Epithelial cell of prostate (primary cell): Measurements from ENCODE around the gene PEA15.
A peak's percentile ranks its signal among the peaks of the same experiment; 100 is the strongest.

ENCODE experiments used
- DNase-seq: peaks from one replicate; pipeline ENCODE4 v3.0.0-alpha.2; 2011; ENCODE audit warnings: low read depth, low spot score
- H3K27ac ChIP-seq: fragments of 450-650 bp; 2 replicates; pipeline ENCODE4 v1.5.1; 2017; ENCODE audit warnings: mild to moderate bottlenecking

Gene PEA15, protein sequence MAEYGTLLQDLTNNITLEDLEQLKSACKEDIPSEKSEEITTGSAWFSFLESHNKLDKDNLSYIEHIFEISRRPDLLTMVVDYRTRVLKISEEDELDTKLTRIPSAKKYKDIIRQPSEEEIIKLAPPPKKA

DNA sequence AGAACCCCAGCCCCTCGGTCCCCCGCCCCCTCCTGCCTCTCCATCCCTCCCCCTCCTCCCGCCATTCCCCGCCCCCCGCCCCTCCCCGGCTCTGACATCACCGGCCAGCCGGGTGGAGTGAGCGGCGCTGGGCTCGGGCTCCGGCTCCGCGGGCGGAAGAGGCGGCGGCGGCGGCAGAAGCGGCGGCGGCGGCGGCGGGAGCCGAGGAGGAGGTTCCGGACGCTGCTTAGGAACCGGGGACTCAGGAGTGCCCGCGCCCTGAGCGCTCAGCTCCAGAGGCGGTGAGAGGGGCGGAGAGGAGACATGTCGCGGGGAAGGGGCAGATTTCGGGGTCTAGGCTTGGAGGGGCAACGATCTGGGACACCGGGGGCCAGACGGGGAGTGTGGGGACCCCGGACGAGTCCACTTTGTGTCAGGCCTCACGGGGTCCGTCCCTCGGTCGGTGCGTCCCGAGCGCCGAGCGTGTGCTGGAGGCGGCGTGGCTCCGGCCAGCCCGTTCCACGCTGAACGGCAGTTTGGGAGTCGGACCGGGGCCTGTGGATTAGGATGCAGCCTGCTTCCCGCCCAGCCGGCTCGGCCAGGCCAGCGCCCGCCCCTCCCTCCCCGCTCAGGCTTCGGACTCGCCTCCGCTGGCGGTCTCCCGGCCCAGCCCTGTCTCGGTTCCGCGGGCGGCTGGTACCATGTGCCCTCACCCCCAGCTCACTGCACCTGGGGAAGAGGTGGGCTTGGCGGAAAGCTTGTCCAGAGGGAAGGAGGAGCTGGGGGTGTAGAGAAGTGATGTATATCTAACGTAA is at the start of gene PEA15:
TSS of gene PEA15 (plus strand) at position 143 of the 794 bp plus-strand sequence. CDS start 6,161 bp downstream, outside the sequence.
- no peak for DNase-seq
- H3K27ac ChIP-seq, result peak within 1 kb of the TSS; percentile 94

DNA sequence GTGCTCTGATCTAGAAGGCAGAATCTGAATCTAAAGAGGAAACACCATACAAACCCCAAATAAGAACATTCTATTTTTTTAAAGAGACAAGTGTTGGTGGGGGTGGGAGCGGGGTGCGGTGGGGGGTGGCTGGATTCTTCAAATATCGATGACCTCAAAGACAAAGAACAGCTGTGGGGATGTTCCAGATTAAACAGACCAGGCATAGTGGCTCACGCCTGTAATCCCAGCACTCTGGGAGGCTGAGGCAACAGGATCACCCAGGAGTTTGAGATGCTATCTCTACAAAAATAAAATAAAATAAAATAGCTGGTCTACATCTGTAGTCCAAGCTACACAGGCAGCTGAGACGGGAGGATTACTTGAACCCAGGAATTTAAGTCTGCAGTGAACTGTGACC is 48.8 kb upstream of the PEA15 start:
- no peak for DNase-seq
- H3K27ac ChIP-seq, result no peak overlapping the region

DNA sequence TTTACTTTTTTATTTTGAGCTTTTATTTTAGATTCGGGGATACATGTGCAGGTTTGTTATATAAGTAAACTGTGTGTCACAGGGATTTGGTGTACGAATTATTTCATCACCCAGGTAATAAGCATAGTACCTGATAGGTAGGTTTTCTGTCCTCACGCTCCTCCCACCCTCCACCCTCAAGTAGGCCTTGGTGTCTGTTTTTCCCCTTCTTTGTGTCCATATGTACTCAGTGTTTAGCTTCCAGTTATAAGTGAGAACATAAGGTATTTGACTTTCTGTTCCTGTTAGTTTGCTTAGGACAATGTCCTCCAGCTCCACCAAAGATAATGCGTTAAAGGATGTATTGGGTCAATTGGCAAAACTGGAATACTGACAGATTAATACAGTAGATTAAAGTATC is 48.0 kb upstream of the PEA15 start:
- no peak for DNase-seq
- no peak overlapping the region for H3K27ac ChIP-seq

DNA sequence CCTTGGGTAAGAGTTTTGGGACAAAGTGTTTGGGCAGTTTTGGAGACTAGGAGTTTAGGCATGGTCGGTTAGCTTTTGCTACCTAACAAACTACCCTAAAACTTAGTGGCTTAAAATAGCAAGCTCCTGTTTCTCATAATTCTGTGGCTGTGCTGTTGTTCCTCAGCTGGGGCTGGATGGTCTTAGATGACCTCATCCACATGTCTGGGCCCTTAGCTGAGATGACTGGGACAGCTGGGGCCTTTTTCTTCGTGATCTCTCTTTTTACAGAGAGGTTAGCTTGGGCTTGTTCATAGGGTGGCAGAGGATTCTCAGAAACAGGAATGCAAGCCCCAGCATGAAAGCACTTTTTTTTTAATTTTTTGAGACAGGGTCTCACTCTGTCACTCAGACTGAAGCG is 47.2 kb upstream of the PEA15 start:
- DNase-seq, result no peak

DNA sequence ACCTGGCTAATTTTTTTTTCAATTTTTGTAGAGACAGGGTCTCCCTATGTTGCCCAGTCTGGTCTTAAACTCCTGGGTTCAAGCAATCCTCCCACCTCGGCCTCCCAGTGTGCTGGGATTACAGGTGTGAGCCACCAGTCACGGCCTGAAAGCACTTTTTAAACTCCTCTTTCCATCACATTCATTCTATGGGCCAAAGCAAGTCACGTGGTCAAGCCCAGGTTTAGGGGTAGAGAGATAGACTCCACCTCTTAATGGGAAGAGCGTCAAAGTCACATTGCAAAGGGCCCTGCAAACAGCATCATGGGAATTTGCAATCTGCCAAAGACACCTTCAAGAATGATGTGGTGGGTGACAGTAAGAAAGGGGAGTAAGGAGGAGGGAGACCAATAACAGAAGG is 46.6 kb upstream of the PEA15 start:
- no peak for DNase-seq
- no peak overlapping the region for H3K27ac ChIP-seq

More for the DNA sequence above, 47.2 kb upstream of the PEA15 start:
- no peak overlapping the region for H3K27ac ChIP-seq

DNA sequence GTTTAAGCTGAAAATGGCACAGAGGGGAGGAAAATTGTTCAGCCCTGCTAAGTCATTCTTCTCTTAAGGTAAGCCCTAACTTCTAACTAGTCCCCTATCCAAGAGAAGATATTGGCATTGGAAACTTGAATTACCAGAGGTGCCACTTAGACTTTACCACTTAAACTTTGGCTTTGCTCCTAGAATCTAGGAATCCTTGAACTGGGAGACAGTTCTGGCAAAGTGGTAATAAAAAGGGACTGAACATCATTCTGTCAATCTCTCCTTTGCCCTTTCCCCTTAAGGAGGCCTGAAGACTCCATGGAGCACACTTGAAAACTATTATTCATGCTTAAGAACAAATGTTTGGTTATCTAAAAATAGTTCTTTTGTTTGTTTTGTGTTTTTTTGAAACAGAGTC is 45.3 kb upstream of the PEA15 start:
- no peak for DNase-seq
- no peak overlapping the region for H3K27ac ChIP-seq

DNA sequence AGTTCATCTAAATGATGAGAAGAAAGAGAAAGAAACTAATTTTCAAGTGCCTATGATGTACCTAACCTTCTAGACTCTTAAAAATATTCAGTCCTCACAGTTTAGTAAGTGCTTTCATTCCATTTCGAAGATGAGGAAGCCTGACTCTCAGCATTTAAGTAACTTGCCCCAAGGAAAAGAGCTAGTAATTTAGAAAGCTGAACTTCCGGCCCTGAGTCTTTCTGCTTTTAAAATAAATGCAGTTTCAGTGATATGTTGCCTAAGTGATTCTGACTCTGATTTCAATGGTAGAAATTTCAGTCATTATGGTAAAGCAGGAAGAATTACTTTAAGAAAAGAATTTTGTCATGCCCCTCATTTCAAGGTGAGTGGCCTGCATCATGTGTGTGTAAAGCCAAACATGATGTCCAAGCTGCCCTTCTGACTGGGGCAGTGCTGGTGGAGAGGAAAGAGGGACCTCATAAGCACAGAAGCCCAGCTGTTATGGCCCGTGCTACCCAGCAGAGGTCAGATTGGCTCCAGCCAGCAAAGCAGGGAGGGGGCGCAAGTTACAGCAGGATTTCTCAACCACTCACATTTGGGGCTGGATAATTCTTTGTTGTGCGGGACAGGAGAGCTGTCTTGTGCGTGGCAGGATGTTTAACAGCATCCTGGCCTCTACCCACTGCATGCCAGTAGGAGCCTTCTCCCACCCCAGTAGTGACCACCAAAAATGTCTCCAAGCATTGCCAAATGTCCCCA is 43.0 kb upstream of the PEA15 start:
- DNase-seq, result no peak
- no peak overlapping the region for H3K27ac ChIP-seq

DNA sequence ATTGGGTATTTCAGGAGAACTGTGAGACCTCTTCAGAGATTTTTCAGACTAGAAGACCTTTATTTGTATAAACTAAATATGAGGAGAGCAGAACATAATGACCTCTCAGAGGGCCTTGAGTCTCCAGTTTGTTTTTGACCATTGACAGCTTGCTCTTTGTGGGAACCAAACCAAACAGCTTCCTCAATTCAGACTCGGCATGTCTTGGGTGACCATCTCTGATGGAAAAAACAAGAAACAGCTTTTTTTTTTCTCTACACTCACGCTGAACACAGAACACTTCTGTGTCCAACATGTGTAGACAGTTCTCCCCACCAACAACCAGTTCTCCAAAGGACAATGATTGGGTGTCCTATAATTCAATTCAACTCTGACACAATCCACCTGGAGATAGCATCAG is 42.3 kb upstream of the PEA15 start:
- H3K27ac ChIP-seq, result no peak overlapping the region
- DNase-seq, result no peak

DNA sequence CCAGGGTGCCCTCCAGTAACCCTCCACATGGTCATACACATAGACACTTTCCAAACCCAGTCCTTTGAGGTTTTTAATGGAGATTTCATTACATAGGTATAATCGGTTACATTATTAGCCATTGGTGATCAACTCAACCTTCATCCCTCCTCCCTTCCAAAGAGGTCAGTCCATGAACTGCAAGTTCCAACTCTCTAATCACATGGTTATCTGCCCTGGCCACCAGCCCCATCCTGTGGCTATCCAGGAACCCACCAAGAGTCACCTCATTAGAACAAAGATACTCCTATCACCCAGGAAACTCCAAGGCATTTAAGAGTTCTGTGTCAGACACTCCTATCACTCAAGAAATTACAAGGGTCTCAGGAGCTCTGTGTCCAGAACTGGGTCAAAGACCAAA is 41.6 kb upstream of the PEA15 start:
- no peak overlapping the region for H3K27ac ChIP-seq
- no peak for DNase-seq

DNA sequence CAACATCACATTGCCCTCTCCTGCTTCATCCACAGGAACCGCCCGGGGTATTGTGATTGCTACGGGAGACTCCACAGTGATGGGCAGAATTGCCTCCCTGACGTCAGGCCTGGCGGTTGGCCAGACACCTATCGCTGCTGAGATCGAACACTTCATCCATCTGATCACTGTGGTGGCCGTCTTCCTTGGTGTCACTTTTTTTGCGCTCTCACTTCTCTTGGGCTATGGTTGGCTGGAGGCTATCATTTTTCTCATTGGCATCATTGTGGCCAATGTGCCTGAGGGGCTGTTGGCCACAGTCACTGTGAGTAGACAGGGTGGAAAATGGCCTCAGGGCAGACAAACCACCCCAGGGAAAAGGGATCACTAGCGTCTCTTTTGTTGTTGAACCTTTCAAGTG is 41.1 kb upstream of the PEA15 start:
- no peak for DNase-seq
- H3K27ac ChIP-seq, result no peak overlapping the region

DNA sequence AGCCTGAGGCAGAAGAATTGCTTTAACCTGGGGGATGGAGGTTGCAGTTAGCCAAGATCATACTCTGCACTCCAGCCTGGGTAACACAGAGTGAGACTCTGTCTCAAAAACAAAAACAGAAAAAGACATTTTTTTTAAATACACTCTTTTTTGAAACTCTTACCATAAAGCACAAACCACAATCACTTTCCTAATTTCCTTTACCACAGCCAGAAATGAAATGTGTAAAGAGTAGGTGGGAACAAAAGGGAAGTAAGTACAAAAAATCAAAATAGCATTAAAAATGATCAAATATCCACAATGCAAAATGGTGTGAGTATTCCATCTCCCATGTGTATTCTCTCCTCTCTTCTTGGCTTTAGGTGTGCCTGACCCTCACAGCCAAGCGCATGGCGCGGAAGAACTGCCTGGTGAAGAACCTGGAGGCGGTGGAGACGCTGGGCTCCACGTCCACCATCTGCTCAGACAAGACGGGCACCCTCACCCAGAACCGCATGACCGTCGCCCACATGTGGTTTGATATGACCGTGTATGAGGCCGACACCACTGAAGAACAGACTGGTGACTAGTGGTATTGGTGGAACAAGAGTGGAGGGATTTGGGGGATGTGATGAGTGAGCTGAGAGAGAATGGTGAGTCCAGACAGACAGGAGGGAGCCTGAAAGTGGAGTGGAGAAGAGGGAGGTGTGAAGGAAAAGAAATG is 38.9 kb upstream of the PEA15 start:
- H3K27ac ChIP-seq, result no peak overlapping the region
- DNase-seq, result no peak

DNA sequence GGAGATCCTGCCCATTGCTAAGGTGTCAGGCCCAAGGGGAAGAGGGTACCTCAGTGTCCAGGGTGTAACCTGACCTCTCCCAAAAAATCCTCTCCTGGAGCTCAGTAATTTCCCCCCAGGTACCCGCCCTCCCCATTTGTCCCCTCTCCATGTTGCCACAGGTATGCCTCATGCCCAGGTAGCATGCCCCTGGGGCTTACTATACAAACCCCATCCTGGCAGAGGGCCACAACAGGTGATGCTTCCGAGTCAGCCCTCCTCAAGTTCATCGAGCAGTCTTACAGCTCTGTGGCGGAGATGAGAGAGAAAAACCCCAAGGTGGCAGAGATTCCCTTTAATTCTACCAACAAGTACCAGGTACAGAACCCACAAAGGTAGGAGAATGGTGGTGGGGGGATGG is 38.1 kb upstream of the PEA15 start:
- no peak overlapping the region for H3K27ac ChIP-seq
- no peak for DNase-seq

DNA sequence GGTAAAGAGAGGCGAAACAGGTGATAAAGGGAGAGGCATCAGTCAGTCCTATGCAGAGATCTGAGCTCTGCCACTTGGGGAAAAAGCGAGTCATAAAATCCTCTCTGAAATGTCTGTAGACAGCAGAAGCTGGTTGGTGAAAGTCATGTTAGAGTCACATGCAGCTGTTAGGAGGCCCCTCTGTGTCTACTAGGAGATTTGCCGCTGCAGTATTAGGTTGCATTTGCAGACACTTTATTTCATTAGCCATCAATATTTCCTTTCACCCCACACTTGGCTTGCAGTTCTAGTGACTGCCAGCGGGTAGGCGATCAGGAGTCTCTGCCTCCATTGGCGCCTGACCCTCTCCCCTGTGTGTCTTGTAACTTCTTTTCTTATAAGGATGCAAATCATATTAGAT is 37.6 kb upstream of the PEA15 start:
- no peak overlapping the region for H3K27ac ChIP-seq
- DNase-seq, result no peak

DNA sequence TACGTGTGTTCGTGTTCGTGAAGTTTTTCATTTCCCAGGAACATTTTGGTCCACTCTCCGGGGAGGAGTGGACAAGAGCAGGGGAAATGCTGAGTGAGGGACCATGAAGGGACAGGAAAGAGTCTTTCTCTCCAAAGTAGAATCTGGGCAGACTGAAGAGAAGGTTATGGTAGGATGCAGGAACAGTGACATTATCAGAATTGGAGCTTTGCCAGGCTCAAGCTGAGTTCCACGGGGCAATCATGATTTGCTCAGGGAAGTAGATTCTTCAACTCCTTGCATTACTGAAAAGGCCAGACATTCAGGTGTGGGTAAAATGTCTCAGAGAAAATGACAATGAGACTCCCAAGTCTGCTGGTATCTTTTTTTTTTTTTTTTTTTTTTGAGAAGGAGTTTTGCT is 37.2 kb upstream of the PEA15 start:
- H3K27ac ChIP-seq, result no peak overlapping the region
- no peak for DNase-seq

DNA sequence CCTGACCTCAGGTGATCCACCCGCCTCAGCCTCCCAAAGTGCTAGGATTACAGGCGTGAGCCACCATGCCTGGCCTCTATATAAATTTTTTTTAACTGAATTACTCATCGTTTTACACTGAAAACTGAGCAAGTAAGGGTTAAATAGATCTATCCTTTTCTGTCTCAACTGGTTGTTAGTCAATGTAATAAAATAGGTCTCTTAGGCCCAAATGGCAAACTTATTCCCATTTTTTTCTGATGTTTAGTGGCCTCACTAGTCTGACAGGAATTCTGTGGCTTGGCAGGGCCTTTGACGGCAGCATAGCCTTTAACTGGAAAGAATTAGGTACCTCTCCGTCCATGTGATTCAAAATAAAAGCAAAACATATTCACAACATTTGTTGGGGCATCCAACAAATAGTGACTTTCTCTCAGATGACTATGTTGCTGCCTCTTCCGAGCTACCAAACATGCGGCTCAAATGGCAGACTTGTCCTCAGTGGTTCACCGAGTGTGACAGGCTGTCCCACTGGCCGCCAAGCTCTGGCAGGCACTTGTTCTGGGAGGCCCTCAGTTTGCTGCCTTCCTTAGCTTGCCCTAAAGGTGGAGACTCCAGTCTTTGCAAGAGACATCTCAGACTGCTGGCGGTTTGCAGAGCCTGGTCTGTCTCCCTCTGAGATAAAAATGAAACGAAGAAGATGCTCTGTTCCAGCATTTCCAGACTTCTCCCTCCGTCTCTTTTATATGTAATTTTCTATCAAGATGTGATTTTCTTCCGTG is 36.4 kb upstream of the PEA15 start:
- H3K27ac ChIP-seq, result no peak overlapping the region
- DNase-seq, result no peak

DNA sequence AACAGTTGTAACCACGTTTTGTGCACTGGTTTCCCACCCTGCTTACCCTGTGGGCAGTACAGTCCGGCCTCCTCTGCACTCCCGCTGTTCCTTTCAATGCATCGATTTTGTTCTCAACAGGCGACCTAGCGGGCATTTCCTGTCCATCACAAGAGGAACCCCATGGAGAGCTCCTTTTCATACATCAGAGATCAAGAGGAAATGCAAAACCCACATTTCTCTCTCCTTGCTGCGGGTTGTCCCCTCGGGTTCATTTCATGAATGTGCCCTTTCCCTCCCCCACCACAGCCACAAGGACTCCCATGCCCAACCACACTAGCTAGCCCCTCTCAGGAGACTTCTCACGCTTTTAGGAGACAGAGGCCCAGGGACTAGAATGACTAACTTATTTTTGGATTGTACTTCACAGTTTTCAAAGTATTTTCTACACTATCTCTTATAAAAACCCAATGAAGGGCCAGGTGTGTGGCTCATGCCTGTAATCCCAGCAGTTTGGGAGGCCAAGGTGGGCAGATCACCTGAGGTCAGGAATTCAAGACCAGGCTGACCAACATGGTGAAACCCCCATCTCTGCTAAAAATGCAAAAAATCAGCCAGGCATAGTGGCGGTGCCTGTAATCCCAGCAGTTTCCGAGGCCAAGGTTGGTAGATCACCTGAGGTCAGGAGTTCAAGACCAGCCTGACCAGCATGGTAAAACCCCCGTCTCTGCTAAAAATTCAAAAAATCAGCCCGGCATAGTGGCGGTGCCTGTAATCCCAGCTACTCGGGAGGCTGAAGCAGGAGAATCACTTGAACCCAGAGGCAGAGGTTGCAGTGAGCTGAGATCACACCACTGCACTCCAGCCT is 35.4 kb upstream of the PEA15 start:
- no peak for DNase-seq
- no peak overlapping the region for H3K27ac ChIP-seq

DNA sequence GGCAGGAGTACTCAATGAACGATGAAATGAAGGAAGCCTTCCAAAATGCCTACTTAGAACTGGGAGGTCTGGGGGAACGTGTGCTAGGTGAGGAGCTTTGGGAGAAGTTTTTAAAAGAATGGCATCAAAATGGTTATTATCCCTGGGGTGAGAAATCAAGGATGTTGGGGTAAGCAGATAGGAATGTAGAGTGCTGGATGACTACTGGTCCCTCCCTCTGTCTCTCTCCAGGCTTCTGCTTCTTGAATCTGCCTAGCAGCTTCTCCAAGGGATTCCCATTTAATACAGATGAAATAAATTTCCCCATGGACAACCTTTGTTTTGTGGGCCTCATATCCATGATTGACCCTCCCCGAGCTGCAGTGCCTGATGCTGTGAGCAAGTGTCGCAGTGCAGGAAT is 33.8 kb upstream of the PEA15 start:
- no peak overlapping the region for H3K27ac ChIP-seq
- DNase-seq, result no peak

DNA sequence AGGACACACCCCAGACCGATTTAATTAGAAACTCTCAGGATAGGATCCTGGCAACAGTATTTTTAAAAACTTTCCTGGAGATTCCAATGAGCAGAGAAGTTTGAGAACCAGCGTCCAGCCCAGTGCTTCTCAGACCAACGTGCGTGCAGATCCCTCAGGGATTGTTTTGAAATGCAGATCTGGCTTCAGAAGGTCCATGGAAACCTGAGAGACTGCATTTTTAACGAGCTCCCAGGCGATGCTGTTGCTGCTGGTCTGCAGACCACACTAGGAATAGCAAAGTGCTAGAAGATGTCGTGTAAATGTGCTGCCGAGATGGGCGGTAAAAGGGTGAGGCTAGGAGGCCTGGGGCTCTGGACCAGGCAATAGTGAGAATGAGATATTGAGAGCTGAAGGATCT is 33.2 kb upstream of the PEA15 start:
- DNase-seq, result no peak
- no peak overlapping the region for H3K27ac ChIP-seq

DNA sequence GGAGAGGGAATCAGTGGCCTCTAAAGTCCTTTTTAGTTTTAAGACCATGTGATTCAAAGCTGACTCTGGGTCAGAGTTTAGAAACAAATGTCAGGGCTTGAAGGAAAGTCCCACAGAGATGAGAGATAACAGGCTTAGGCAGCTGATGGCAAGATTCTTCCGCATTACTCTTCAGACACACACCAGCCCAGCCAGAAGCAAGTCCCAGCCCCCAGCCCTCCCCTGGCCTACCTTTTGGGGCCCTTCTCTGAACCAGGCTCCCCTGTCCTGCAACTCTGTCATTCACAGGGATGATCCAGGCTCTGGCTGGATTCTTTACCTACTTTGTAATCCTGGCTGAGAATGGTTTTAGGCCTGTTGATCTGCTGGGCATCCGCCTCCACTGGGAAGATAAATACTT is 28.0 kb upstream of the PEA15 start:
- H3K27ac ChIP-seq, result no peak overlapping the region

More for the DNA sequence above, 28.0 kb upstream of the PEA15 start:
- DNase-seq, result no peak
